Nephron (organoid): ENCODE data around the gene ACSL5.
"Not testable (repeated sequence)": the region's sequence is repeated elsewhere in the genome, so short reads cannot be mapped to it uniquely, and the experiment has no call there.

Experiments used
- H3K27ac Mint-ChIP-seq, 3 experiments: 2 replicates each; pipeline ENCODE4 v1.8.0; 2020; ENCODE audit warnings: mixed read lengths in 3 of 3, mild to moderate bottlenecking in 2 of 3, moderate library complexity in 1 of 3
- H3K27me3 Mint-ChIP-seq: 2 replicates; pipeline ENCODE4 v1.8.0; 2021; ENCODE audit warnings: low read depth, mild to moderate bottlenecking, moderate library complexity, mixed read lengths
- H3K36me3 Mint-ChIP-seq: 2 replicates; pipeline ENCODE4 v1.8.0; 2020; ENCODE audit warnings: low read depth, mixed read lengths
- H3K4me1 Mint-ChIP-seq: 2 replicates; pipeline ENCODE4 v1.8.0; 2020; ENCODE audit warnings: mixed read lengths
- H3K4me3 Mint-ChIP-seq, 3 experiments: 2 replicates each; pipeline ENCODE4 v1.8.0; 2020; ENCODE audit warnings: mild to moderate bottlenecking in 3 of 3, mixed read lengths in 3 of 3, moderate library complexity in 2 of 3
- H3K9me3 Mint-ChIP-seq: 2 replicates; pipeline ENCODE4 v1.8.0; 2020; ENCODE audit warnings: mixed read lengths
- CTCF ChIP-seq, 3 experiments: fragments of 200-600 bp; sonication (generic); IDR thresholded peaks; one replicate each; pipeline ENCODE4 v1.5.0; 2021; ENCODE audit warnings: antibody characterized with exemption in 3 of 3; ENCODE audit not compliant: unreplicated experiment in 3 of 3

Gene ACSL5

GRCh38 chr10:112374724-112375541 lies 1.0 kb downstream of the ACSL5 start:
- H3K9me3 Mint-ChIP-seq, result peaks cover 2% of the 10 kb centered on the region
- H3K4me1 Mint-ChIP-seq, result no peaks in the 10 kb centered on the region
- H3K36me3 Mint-ChIP-seq, result no peaks in the 10 kb centered on the region
- TF ChIP-seq CTCF (IDR thresholded peaks at IDR 0.05; ENCODE audit: unreplicated experiment in 3 of 3), result no peak
- no peaks in the 10 kb centered on the region for H3K27me3 Mint-ChIP-seq
- no peak overlapping the region for H3K27ac Mint-ChIP-seq
- no peak overlapping the region for H3K4me3 Mint-ChIP-seq

GRCh38 chr10:112375721-112376395 lies 1.9 kb downstream of the ACSL5 start:
- peaks cover 4% of the 10 kb centered on the region for H3K27me3 Mint-ChIP-seq
- peak overlapping the region in 1 of 3 experiments; percentile 49 for H3K27ac Mint-ChIP-seq
- no peak overlapping the region for H3K4me3 Mint-ChIP-seq
- no peak for TF ChIP-seq CTCF (IDR thresholded peaks at IDR 0.05; ENCODE audit: unreplicated experiment in 3 of 3)
- no peaks in the 10 kb centered on the region for H3K36me3 Mint-ChIP-seq
- H3K9me3 Mint-ChIP-seq, result peaks cover 2% of the 10 kb centered on the region
- no peaks in the 10 kb centered on the region for H3K4me1 Mint-ChIP-seq

GRCh38 chr10:112376396-112376790 lies 2.5 kb downstream of the ACSL5 start:
- H3K4me3 Mint-ChIP-seq, result no peak overlapping the region
- no peaks in the 10 kb centered on the region for H3K9me3 Mint-ChIP-seq
- no peak for TF ChIP-seq CTCF (IDR thresholded peaks at IDR 0.05; ENCODE audit: unreplicated experiment in 3 of 3)
- no peaks in the 10 kb centered on the region for H3K36me3 Mint-ChIP-seq
- H3K27ac Mint-ChIP-seq, result no peak overlapping the region
- peaks cover 4% of the 10 kb centered on the region for H3K27me3 Mint-ChIP-seq
- no peaks in the 10 kb centered on the region for H3K4me1 Mint-ChIP-seq

- not testable (repeated sequence) for H3K36me3 Mint-ChIP-seq, H3K27ac Mint-ChIP-seq, H3K4me1 Mint-ChIP-seq
These were observed 3.2 kb downstream of the ACSL5 start for GRCh38 chr10:112377116-112377515.

GRCh38 chr10:112379635-112380296 lies 5.8 kb downstream of the ACSL5 start:
- Mint-ChIP-seq H3K27ac (no peak overlapping the region), H3K9me3 (no peaks in the 10 kb centered on the region), H3K4me1 (peaks cover 4% of the 10 kb centered on the region), H3K4me3 (no peak overlapping the region), H3K36me3 (no peaks in the 10 kb centered on the region), H3K27me3 (peaks cover 4% of the 10 kb centered on the region)
- TF ChIP-seq CTCF (IDR thresholded peaks at IDR 0.05; ENCODE audit: unreplicated experiment in 3 of 3), result no peak

More at GRCh38 chr10:112377116-112377515, 3.2 kb downstream of the ACSL5 start:
- not testable (repeated sequence) for H3K9me3 Mint-ChIP-seq, H3K4me3 Mint-ChIP-seq, H3K27me3 Mint-ChIP-seq

- H3K36me3 Mint-ChIP-seq, result no peaks in the 10 kb centered on the region
- no peak overlapping the region for H3K27ac Mint-ChIP-seq
- H3K9me3 Mint-ChIP-seq, result no peaks in the 10 kb centered on the region
- no peak overlapping the region for H3K4me3 Mint-ChIP-seq
- peaks cover 4% of the 10 kb centered on the region for H3K27me3 Mint-ChIP-seq
- no peak for TF ChIP-seq CTCF (IDR thresholded peaks at IDR 0.05; ENCODE audit: unreplicated experiment in 3 of 3)
- H3K4me1 Mint-ChIP-seq, result peaks cover 4% of the 10 kb centered on the region
These were observed 8.8 kb downstream of the ACSL5 start for GRCh38 chr10:112382515-112383235.
